Psoas muscle (tissue), 8 donors: ENCODE measurements around the gene ENAH. TPM values are rescaled to one million over a fixed set of nuclear protein-coding genes. Genes with fewer than 3 reads are reported as not detected.

ENCODE experiments used
- ATAC-seq, 4 donors: fragments of 200-7000 bp; cut with Tn5 transposase; one replicate each; pipeline ENCODE4 v1.9.1; 2020; ENCODE audit warnings: moderate library complexity in 3 of 4, mild to moderate bottlenecking in 2 of 4
- DNase-seq, 2 donors: peaks; one replicate each; pipeline ENCODE4 v3.0.0-alpha.2; 2020
- H3K27ac ChIP-seq: fragments of 200-600 bp; one replicate; pipeline ENCODE4 v1.8.0; 2022
- H3K27me3 ChIP-seq, 3 donors: fragments of 200-600 bp in 1 of 3; one replicate each; pipeline versions ENCODE4 v1.6.1 to v1.8.0; 2013 to 2022; ENCODE audit warnings: low read length in 2 of 3, mild to moderate bottlenecking in 2 of 3, moderate library complexity in 1 of 3; ENCODE audit not compliant: insufficient read depth in 3 of 3
- H3K36me3 ChIP-seq, 2 donors: fragments of 200-600 bp in 1 of 2; one replicate each; pipeline versions ENCODE4 v1.6.1 to v1.8.0; 2013 to 2022; ENCODE audit warnings: low read depth in 1 of 2, mild to moderate bottlenecking in 1 of 2, moderate library complexity in 1 of 2; ENCODE audit not compliant: insufficient read depth in 1 of 2
- H3K4me1 ChIP-seq: fragments of 200-600 bp; one replicate; pipeline ENCODE4 v1.8.0; 2022
- H3K4me3 ChIP-seq: fragments of 200-600 bp; one replicate; pipeline ENCODE4 v1.8.0; 2022; ENCODE audit warnings: mild to moderate bottlenecking
- H3K9me3 ChIP-seq: fragments of 200-600 bp; one replicate; pipeline ENCODE4 v1.8.0; 2022
- WGBS, 3 donors: extraction: QIAGEN DNeasy Blood & Tissue Kit; methylation state at CpG; one replicate each; pipeline versions ENCODE4 v1.1.6 to v1.1.7; 2013; 5-methylcytosine and 5-hydroxymethylcytosine counted together
- intact Hi-C, 2 donors: fragments of 100-400 bp; cut with DNase I; formaldehyde crosslinking; loops; one replicate each; pipeline versions ENCODE4 v1.11.0 to v1.14.2; 2022
- polyA plus RNA-seq, 3 donors: library from polyadenylated mRNA; stranded (reverse); fragments of 200-250 nt; gene quantifications; one replicate each; pipeline ENCODE4 v1.2.3, GENCODE V29; 2013
- total RNA-seq, 4 donors: library from RNA; stranded (reverse); fragmentation: NEBNext Ultra II Directional in 2 of 4; extraction: Animal tissue kit (Norgen Biotek cat#: 25700) in 2 of 4; gene quantifications; one replicate each; pipeline versions ENCODE4 v1.2.1 to v1.2.4, GENCODE V29; 2021 to 2023
- TF ChIP-seq, protein P1 (sequence below): fragments of 200-600 bp; IDR thresholded peaks from one replicate; pipeline ENCODE4 v1.8.0; 2022; ENCODE audit warnings: antibody characterized with exemption
- donor health status: healthy with polysubstance abuse.
- donor health status: DM: no; HTN: no; CAD: no; lungs with moderate emphysema.
- donor health status: Bipolar disorder and iron deficiency.
- donor health status: healthy.
- donor health status: DM: yes; HTN: yes; CAD: no.
- donor health status: DM: no; HTN: no; CAD: no.
- donor health status: DM: no; HTN: no; CAD: no.
- donor health status: DM: yes; HTN: yes; CAD: no.

ENAH gene
- total and polyA plus RNA-seq, 7 donors, result 17.1 to 262 (median 119) TPM

DNA sequence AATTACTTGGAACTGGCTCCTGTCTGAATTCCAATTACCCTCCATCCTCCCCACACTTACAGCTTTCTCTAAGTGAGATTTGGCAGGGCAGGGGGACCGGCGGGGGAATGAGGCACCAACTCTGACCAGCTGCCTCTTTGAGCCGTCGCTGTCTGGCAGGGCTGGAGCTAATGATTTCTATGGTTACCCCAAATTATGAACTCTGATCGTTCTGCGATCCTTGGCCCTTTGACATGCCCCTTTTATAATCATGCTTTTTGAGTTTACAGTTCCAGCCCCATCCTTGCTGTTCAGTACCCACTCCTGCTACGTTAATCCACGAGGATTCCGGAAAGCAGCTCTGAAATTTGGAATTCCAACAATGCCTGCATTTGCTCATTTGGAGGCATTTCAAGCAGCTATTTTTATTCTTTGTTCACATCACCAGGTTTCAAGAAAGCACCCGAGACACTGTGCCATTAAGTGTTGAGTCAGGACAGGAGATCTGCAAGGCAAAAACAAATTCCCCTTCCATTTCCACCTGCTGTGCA is 170.4 kb downstream of the ENAH start:
- Histone ChIP-seq H3K4me3 (no peak overlapping the region), H3K27ac (no peak overlapping the region), H3K36me3 (no peaks in the 10 kb centered on the region), H3K4me1 (no peaks in the 10 kb centered on the region), H3K27me3 (no peaks in the 10 kb centered on the region), H3K9me3 (no peaks in the 10 kb centered on the region)
- no peak for ATAC-seq
- WGBS, 3 donors, result 27 to 35% (median 32%) methylated on average over 10 of the region's 10 CpGs
- intact Hi-C loops, result no loop called here
- TF ChIP-seq, protein P1, sequence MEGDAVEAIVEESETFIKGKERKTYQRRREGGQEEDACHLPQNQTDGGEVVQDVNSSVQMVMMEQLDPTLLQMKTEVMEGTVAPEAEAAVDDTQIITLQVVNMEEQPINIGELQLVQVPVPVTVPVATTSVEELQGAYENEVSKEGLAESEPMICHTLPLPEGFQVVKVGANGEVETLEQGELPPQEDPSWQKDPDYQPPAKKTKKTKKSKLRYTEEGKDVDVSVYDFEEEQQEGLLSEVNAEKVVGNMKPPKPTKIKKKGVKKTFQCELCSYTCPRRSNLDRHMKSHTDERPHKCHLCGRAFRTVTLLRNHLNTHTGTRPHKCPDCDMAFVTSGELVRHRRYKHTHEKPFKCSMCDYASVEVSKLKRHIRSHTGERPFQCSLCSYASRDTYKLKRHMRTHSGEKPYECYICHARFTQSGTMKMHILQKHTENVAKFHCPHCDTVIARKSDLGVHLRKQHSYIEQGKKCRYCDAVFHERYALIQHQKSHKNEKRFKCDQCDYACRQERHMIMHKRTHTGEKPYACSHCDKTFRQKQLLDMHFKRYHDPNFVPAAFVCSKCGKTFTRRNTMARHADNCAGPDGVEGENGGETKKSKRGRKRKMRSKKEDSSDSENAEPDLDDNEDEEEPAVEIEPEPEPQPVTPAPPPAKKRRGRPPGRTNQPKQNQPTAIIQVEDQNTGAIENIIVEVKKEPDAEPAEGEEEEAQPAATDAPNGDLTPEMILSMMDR, result no peak
- no peak for DNase-seq

DNA sequence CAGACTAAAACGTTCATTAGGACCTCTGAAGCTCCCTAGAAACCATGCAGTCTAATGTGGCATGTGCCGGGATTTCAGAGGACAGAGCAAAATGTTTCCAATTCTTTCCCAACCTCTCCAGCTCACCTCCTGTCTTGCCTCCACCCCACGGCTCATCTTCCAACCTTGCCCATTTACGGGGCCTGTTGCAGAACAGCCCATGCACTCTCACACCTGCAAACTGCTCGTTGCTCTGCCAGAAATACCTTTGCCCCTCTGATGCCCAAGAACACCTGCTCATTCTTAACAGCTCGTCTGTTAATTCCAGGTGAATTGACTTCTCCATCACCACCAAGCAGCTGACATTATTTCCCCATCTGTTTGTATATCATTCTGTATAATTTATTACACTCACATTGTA is 171.2 kb downstream of the ENAH start:
- Histone ChIP-seq H3K4me3 (no peak overlapping the region), H3K27me3 (no peaks in the 10 kb centered on the region), H3K4me1 (no peaks in the 10 kb centered on the region), H3K36me3 (no peaks in the 10 kb centered on the region), H3K9me3 (no peaks in the 10 kb centered on the region), H3K27ac (no peak overlapping the region)
- TF ChIP-seq, protein P1, result no peak
- intact Hi-C loops, result no loop called here
- 25 to 44% (median 38%) methylated on average over 6 of the region's 6 CpGs for WGBS, 3 donors
- no peak for DNase-seq
- ATAC-seq, result no peak

DNA sequence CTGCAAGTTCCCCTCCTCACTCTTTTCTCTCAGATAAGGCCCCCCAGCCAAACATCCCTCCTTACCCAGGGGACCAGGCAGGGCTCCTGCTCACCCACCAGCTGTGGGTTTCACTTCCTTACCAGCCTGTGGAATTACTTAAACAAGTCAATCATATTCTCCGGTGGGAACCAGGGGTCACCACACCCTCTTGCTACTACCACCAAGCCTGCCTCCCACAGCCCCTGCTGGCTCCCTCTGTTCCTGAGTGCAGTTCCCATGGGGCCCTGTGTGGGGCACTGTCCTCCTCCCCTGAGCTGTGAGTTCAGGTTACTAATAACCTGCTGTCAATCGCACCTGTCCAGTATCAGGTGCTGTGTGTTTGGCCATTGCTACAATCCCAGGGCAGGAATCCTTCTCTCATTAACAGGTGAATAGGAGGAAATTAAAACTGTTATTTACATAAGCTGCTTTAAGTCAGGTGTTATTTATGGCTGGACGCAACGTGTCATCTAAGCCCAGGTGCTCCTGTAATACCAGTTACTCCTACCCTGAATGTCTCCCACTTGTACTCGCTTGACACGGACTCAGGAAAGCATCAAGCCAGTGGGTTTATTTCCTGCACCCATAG is 172.0 kb downstream of the ENAH start:
- H3K27ac ChIP-seq, result no peak overlapping the region
- H3K9me3 ChIP-seq, result no peaks in the 10 kb centered on the region
- no peak overlapping the region for H3K4me3 ChIP-seq
- TF ChIP-seq, protein P1, result peak; percentile 71
- intact Hi-C loops, result no loop called here
- ATAC-seq (peak; percentile 54 to 75 (median 70)), DNase-seq (no peak)
- no peaks in the 10 kb centered on the region for H3K27me3 ChIP-seq
- H3K4me1 ChIP-seq, result no peaks in the 10 kb centered on the region
- WGBS, 3 donors, result 45 to 66% (median 56%) methylated on average over 6 of the region's 6 CpGs
- H3K36me3 ChIP-seq, result no peaks in the 10 kb centered on the region

DNA sequence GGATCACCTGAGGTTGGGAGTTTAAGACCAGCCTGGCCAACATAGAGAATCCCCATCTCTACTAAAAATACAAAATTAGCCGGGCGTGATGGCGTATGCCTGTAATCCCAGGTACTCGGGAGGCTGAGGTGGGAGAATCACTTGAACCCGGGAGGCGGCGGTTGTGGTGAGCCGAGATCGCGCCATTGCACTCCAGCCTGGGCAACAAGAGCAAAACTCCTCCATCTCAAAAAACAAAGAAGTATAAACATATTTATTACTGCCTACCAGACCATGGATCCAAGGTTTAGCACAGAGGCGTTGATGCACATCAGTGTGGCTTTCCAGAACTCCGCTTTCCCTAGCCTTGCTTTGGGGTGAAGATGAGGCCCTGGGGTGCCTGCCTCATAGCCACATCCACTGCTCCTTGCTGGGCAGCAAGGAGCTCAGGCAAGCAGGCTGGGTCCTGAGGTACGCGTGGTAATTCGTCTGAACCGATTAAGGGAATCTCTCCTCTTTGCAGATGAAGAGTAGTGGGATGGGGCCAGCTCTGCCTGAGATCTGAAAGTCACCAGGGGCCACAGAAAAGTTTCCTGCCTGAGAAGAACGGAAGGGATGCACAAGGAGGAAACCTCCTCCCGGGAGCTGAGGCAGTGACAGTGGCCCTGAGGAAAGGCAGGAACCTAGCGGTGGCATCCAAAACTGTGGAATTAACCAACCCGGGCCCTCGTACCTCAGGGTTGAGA is 172.8 kb downstream of the ENAH start:
- Histone ChIP-seq H3K36me3 (no peaks in the 10 kb centered on the region), H3K9me3 (no peaks in the 10 kb centered on the region), H3K4me1 (peaks cover 3% of the 10 kb centered on the region), H3K27ac (no peak overlapping the region), H3K4me3 (no peak overlapping the region), H3K27me3 (no peaks in the 10 kb centered on the region)
- intact Hi-C loops, result loop anchor here in 1 of 2 donors (5.0 kb wide), 1 partner anchor 437 kb away; no protein-coding TSS in a partner anchor
- DNase-seq, result no peak
- TF ChIP-seq, protein P1, result no peak
- ATAC-seq, result no peak
- WGBS, 3 donors, result 85 to 89% (median 88%) methylated on average over 21 of the region's 21 CpGs
